Measurements from ENCODE around the gene TCF12. TPM values are rescaled to one million over a fixed set of nuclear protein-coding genes. Genes with fewer than 3 reads are reported as not detected.

The TCF12 gene
- 48.4 TPM for total RNA-seq
- long read RNA-seq, full-length matches to known transcripts, result 11 of 34 reads
- long read RNA-seq, partial matches to known transcripts, result 16 of 34 reads
- long read RNA-seq, other reads (novel, unspliced or antisense), result 7 of 34 reads

DNA sequence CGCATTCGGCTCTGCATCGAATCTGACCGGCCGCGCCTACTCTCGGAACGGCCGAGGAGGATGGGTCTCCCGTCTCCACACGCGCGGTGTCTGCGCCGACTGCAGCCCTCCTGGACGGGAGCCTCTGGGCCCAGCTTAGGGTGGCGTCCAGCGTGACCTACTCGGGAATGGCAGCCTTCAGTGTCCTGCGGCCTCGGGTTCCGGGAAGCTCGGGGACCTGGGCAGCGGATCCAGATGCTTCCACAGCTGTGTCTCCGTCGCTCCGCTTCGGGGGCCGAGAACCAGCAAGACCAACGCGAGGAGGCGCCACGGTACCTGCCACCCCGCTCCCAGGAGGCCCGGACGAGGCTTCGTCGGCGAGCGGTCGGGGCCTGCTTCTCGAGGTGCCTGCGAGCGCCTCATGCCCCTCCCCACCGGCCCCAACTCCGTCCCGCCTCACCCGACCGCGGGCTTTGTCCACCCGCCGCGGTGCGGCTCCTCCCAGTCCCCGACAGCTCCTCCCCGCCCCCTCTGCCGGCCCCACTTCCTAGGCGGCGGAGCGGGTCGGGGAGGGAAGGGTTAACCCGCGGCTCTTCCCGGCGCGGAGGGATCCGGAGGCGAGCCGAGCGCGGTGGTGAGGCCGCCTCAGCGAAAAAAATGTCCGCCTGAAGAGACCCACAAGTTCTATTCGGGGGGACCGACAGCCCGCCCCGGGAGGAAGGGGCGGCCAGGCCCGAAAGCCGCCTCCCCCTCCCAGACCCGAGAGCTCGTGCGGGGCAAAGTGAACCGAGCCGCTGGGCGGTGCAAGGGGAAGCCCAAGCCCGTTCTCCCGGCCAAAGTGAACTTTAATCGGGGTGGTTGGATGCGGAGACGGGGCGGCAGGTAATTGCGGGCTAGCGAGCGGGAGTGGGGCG lies at the start of gene TCF12:
TCF12 (plus strand) TSS at position 599 of the 893 bp plus-strand sequence. CDS start 1,270 bp downstream, outside the sequence.
- ATAC-seq (peak; percentile 97), DNase-seq (peak; percentile 97)
- intact Hi-C loops (cut with micrococcal nuclease), result loop anchor here (5.0 kb wide), 1 partner anchor 36 kb away; no protein-coding TSS in a partner anchor

DNA sequence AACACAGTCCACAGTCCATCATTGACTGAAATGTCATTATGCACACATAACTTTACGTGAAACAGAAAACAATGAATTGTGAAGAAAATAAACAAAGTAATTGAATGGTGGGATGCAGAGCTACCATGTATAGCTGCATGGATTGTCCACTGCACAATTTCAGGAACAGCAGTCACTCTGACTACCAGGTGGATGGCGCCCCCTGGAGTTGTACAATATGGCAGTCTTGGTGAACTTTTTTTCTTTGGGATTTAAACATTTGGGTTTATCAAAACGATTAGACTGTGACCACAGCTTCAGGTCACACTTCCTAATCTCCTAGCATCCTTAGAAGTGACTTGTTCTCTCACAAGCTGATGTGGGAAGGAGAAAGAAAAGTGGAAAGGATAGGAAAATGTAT lies 48.9 kb upstream of the TCF12 start:
- intact Hi-C loops (cut with micrococcal nuclease), result loop anchor here (10.0 kb wide), 1 partner anchor 375 kb away; no protein-coding TSS in a partner anchor
- no peak for ATAC-seq
- DNase-seq, result peak; percentile 53

DNA sequence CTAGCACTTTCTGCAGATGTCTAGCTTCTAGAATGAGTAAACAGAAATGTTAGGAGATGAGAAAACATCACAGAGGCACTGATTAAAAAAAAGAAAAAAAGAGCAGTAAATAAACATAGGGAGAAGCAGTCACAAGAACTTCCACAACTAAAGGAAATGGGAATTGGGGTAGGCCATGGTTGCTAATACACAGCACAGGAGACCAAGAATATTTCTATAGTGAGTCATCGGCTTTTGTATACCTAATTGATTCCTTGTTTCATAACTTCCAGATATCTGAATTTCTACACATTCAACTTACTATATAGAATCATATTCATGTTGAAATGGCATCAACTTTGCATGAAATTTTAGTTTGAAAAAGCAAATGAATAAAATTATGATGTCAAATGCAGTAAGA lies 47.3 kb upstream of the TCF12 start:
- no peak for DNase-seq
- intact Hi-C loops (cut with micrococcal nuclease), result no loop called here
- no peak for ATAC-seq

DNA sequence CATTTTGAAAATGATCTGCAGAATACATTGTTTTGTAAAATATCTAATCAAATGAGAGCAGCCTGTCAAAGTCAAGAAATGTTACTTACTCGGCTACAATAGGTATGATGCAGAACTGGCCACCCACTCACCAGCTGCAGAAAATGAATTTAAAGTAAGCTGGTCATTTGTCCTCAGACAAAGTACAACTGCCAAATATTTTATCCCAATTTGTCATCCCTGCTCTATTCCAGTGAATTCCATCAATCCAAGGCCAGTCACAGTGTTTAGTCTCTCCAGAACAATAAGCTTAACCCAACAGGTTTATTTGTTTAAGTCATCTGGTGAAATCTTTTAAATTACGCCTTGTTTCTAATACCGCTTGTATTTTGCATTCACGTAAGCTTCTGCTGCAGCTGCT lies 46.6 kb upstream of the TCF12 start:
- ATAC-seq, result no peak
- DNase-seq, result no peak
- intact Hi-C loops (cut with micrococcal nuclease), result no loop called here

DNA sequence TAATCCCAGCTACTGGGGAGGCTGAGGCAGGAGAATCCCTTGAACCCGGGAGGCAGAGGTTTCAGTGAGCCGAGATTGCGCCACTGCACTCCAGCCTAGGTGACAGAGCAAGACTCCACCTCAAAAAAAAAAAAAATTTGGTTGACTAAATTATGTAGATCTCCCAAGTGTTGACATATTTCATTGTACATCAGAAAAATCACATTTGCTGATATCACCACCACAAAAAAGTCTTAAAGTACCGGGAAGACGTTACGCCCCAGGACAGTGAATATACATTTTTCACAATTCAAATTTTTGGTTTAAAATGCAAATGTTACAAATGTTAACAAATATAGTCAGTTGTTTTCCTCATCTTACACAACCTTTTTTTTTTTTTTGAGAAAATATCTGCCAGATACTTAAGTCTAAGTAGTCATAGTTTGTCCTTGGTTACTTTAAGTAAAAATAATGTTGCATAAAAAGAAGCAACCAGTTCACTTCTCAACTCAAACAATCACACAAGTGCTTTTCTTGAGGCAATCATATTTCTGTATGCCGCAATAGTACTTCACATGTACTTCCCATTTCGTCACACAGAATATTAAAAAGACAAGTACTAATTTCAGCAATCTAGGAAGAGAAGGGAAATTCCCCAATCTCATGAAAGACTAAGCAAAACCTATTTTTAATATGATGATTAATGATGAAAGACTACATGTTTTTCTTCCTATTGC lies 41.0 kb upstream of the TCF12 start:
- DNase-seq (no peak), ATAC-seq (no peak)
- intact Hi-C loops (cut with micrococcal nuclease), result no loop called here

DNA sequence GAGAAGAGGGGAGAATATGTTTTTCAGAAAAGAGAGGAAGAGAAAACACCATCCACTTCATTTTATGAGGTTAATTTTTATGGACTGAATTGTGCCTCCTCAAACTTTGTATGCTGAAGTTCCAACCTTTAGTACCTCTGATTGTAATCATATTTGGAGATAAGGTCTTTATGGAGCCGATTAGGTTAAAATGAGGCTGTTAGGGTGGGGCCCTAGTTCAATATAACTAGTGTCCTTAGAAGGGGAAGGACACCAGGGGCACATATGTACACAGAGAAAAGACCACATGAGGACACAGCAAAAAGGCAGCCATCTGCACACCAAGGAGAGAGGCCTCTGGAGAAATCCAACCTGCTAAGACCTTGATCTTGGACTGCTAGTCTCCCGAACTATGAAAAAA lies 38.9 kb upstream of the TCF12 start:
- intact Hi-C loops (cut with micrococcal nuclease), result no loop called here
- DNase-seq (no peak), ATAC-seq (no peak)

DNA sequence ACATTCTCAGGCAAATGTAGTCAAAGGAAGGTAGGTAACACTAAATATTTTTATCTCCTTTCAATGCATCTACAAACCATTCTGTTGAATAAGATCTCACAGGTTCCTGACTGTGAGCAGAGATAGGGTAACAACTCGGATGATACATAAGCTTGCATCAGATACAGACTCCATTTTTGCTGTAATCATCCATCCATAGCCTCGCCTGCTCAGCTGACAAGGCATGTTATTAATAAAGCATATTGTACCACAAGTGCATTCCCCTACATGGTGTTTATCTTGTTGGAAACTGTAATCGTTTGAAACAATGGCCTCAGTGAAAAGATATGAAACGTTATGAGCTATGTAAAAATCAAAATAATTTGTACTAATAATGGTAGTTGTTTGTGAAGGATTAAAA lies 35.4 kb upstream of the TCF12 start:
- ATAC-seq (no peak), DNase-seq (no peak)
- intact Hi-C loops (cut with micrococcal nuclease), result loop anchor here (5.0 kb wide), 1 partner anchor 34 kb away; the partner anchor contains the start of gene TCF12

DNA sequence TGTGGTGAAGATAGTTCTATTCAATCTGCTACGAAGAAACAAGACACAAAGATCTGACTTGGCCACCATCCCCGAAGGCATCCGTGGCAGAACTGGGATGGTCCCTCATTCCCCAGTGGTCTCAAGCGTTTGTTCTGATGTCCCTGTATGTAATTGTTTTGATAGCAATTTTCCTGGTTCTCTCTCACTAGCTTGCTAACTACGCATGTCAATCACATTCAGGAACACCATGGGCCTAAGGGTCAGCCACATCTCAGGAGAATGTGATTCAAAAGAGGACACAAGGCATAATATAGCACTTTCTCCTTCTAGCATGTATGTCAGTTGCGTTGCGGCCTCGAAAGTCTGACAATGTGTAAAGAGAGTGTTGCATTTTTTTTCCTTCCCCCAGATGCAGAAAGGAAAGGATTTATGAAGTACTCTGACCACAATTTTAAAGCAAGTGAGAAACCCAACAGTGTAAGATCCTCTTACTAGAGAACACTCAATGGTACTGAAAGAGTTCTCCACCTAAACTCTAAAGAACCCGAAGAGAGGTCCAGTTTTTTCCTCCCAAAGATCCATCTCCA lies 32.0 kb upstream of the TCF12 start:
- DNase-seq (no peak), ATAC-seq (no peak)
- intact Hi-C loops (cut with micrococcal nuclease), result no loop called here

DNA sequence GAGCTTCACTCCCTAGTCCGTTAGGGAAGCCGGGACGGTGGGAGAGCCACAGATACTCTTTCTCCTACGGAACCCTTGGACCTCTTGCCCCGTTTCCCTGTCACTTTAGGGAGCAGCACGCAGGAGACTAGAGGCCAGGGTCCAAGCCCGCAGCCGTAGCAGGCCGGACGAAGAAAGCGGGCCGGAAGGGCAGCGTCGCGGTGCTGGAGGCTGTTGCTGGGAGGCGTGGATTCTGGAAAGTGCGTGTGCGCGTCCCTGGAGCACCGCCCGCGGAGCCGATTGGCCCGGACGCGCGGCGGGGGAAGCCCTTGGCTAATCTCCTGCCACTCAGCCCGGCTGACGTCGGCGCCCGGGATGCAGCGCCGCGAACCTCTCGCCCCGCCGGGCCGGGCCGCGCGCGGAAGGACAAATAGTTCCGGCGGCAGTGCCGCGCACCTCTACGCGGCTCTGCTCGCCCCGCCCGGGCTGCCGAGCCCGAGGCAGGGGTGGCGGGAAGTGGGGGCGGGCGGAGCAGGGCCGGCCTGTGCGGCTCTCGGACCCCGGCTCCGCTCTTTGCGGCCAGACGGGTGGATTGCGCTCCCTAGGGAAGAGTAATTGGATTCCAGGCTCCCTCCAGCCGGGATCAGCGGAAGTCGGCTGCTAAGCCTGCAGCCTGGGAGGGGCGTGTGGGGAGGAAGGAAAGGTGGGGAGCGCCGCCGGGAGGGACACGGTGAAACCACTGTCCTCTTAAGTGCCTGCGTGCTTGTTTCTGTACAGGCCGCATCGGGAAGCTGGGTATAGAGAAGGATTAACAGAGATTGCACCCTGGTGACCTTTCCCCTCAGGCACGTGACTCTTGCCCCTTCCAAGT lies 31.3 kb upstream of the TCF12 start:
- peak; percentile 97 for DNase-seq
- intact Hi-C loops (cut with micrococcal nuclease), result no loop called here
- peak; percentile 98 for ATAC-seq

DNA sequence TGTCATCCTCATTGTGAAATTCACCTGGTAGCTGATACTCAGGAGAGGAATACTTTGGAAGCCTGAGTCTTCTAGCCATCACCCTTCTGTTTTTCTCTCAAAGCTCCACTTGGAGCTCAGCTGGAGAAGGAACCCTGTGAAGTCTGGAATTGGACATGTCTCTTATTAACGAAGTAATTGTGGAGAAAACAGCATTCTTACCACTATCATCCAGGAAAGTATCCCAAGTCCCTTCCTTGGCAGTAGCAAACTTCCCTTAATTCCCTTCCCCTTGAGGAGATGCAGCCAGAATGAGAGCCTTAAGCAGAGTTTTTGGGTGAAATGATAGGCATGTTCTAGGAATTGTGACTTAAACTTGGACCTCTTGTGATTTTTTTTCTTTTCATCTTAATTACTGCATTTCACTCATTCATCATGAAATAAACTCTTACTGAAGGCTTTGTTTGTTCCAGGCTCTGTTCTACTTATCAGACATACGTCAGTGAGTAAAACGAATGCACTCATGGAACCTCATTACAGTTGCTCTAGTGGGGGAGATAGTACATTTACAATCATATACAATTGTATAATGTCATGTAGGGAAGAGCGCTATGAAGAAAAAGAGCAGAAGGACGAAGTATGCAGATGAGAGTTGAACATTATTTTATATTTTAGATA lies 30.5 kb upstream of the TCF12 start:
- intact Hi-C loops (cut with micrococcal nuclease), result no loop called here
- ATAC-seq, result no peak
- DNase-seq, result no peak

DNA sequence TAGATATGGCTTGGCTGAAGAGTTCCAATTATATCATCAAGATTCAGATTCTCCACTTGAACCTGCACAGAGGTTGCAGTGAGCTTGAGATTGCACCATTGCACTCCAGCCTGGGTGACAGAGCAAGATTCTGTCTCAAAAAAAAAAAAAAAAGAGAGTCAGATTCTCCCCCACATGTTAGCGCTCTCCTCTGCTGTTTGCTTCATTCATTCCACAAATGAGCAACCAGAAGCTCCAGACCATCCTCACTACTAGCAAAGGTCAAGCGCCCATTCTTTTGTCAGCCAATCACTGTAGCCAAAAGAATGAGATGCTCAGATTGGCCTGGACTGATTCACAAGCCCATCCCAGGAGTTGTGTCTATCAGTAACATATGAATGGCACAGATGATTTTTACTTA lies 28.4 kb upstream of the TCF12 start:
- intact Hi-C loops (cut with micrococcal nuclease), result no loop called here
- ATAC-seq (no peak), DNase-seq (no peak)

DNA sequence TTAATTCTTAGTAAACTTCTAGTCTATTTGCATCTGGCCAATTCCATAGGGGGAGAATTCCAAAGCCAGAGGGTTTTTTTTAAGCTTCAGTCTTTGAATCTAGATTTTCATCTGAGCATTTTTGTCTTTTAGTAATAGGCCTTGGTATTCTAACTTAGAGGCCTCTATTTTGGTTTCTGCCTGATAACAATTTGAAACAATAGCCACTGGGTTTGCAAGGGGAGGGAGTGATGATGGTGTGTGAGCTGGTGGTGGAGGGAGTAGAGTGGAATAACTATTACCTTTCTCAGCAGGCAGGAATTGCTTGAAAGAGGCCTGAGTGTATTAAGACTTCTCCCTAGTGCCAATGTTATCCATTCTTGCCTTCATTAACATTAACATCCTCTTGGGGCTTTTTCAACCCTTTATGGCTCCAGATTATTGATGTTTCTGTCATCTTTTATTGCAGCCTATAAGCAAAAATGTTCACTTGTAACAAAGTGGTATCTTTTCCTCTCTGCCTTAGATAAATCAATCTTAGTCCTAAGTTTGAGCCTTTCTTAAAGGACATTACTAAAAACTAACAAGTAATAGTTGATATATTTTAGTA lies 26.5 kb upstream of the TCF12 start:
- ATAC-seq, result no peak
- intact Hi-C loops (cut with micrococcal nuclease), result no loop called here

DNA sequence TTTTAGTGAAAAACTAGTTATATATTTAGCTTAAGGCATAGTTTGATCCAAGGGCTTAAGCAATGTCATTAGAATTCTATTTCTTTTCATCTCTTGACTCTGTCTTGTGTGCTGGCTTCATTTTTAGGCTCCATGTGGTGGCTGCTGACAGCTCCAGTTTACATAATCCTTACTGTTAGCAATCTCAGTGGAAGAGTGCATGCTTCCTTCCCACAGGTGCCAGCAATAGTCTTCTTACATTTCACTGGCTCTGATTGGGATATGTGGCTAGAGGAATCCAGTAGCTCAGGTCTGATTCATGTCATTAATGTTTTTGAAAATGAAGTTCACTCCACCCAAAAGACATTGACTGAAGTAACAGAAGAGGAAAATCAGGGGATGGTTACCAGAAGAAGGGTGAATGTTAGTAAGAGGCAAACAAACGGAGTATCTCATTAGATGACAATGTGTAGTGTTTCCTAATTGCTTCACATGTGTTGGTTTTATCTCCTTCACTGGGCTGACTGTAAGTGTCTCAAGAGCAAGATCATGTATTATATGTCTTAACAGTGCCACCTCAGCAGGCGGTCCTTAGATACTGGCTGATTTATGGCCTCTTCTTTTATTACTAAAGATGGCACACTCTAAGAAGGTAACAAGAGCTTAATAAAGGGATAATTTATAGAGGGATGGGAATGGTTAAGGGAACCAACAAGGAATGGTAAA lies 25.6 kb upstream of the TCF12 start:
- intact Hi-C loops (cut with micrococcal nuclease), result no loop called here

More for the DNA sequence above, 26.5 kb upstream of the TCF12 start:
- DNase-seq, result no peak

DNA sequence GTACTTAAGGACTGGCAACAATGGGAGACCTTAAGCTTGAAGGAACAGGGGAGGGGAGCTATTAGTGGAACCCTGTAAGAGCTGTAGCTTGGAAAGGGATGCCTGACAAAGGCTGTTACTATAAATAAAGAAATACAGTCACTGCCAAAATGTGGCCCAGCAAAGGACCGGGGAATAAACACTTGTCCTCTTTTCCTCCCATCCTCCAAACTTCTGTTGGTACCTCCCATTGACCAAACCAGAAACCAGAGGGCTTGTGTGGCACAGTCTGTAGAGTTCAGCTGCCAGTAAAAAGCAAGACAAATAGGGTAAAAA lies 25.1 kb upstream of the TCF12 start:
- no peak for DNase-seq
- intact Hi-C loops (cut with micrococcal nuclease), result no loop called here

More for the DNA sequence above, 25.6 kb upstream of the TCF12 start:
- DNase-seq (no peak), ATAC-seq (peak; percentile 29)

DNA sequence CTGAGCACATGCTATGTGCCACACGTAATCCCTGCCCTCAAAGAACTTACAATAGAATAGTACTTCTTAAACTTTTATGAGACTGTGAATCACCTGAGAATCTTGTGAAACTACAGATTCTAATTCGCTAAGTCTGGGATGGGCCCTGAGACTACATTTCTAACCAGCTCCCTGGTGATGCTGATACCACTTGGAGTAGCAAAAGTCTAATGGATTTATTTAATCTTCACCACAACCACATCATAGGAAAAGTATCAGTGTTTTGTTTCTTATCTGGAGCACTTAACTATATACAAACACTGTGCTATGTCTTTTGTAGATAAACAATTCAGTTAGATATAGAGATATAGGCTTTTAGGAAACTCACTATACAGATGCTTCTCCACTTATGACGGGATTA lies 23.8 kb upstream of the TCF12 start:
- ATAC-seq (no peak), DNase-seq (no peak)
- intact Hi-C loops (cut with micrococcal nuclease), result no loop called here

More for the DNA sequence above, 25.1 kb upstream of the TCF12 start:
- peak; percentile 93 for ATAC-seq

DNA sequence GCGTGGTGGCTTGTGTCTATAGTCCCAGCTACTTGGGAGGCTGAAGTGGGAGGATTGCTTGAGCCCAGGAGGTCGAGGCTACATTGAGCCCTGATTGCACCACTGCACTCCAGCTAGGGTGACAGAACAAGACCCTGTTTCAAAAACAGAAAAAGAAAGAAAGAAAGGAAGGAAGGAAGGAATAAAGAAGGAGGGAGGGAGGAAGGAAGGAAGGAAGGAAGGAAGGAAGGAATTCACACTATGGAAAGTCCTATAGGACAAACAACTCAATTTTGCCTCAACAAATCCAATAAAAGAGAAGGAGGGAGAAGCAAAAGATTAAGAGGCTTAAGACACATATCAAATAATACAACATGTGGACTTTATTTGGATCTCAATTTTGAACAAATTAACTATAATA lies 16.5 kb upstream of the TCF12 start:
- DNase-seq, result no peak
- intact Hi-C loops (cut with micrococcal nuclease), result no loop called here
- no peak for ATAC-seq

DNA sequence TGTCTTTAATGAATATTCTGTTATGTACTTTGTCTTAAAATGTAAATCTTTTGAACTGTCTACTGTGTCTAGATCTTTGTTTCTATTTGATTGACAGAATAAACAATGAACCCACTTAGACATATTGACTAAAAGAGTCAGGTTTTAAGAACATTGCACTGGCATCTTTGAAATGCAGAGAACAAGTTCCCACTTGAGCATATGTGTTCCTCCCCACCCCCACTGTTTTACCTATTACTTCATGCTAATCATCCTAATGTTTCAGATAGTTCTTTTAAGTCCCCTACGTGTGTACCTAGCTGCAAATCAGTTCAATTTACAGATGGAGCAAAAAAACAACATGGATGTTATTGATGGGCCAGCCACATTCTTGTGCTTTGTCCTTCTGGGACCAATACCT lies 11.7 kb upstream of the TCF12 start:
- no peak for DNase-seq
- intact Hi-C loops (cut with micrococcal nuclease), result no loop called here
- ATAC-seq, result no peak

DNA sequence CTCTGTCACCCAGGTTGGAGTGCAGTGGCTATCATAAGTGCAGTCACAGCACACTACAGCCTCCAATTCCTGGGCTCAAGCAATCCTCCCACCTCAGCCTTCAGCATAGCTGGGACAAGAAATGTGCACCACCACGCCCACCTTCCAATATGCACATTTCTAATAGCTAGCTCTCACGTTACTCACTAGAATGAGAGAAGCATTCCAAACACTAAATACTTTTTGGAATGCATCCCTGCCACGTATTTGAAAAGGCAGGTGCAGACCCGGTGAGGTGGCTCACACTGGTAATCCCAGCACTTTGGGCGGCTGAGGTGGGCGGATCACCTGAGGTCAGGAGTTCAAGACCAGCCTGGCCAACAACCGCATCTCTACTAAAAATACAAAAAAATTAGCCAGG lies 7.6 kb upstream of the TCF12 start:
- intact Hi-C loops (cut with micrococcal nuclease), result no loop called here
- DNase-seq, result no peak
- ATAC-seq, result no peak
